Measurements from ENCODE around the gene DEFB129.
A peak's percentile ranks its signal among the peaks of the same experiment; 100 is the strongest.
"Not testable (repeated sequence)": the region's sequence is repeated elsewhere in the genome, so short reads cannot be mapped to it uniquely, and the experiment has no call there.

DEFB129 gene

DNA sequence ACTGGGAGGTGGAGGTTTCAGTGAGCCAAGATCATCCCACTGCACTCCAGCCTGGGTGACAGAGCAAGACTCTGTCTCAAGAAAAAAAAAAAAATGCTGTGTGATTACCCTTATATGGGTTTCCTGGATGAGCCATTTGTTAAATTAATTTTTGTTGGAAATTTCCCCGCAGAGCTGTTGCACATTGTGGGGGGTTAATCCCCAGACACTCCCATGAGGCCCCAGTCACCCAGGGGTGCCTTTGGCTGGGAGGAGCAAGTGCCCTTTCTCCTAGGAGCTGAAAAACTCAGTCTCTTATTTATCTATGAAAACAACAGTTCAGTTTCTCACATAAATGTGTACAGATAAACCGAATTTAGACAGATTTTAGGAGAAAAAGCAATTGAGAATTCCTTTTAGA, 25.7 kb downstream of the DEFB129 start:
- no peak for DNase-seq (ENCODE audit: low read depth in 1 of 2, low spot score in 1 of 2)
- H3K27ac ChIP-seq (replicated peaks): no peak overlapping the region

GRCh38 chr20:253447-253846, 26.4 kb downstream of the DEFB129 start:
- not testable (repeated sequence) for H3K4me3 ChIP-seq (replicated peaks; ENCODE audit: insufficient read depth, low read length); H3K27me3 ChIP-seq (ENCODE audit: insufficient read depth, poor library complexity, severe bottlenecking); H3K27ac ChIP-seq (replicated peaks); DNase-seq (ENCODE audit: low read depth in 1 of 2, low spot score in 1 of 2)

More for the DNA sequence above, 25.7 kb downstream of the DEFB129 start:
- TF ChIP-seq CTCF (IDR thresholded peaks at IDR 0.05; ENCODE audit: insufficient read depth, low read length): no peak
- TF ChIP-seq, protein P1, sequence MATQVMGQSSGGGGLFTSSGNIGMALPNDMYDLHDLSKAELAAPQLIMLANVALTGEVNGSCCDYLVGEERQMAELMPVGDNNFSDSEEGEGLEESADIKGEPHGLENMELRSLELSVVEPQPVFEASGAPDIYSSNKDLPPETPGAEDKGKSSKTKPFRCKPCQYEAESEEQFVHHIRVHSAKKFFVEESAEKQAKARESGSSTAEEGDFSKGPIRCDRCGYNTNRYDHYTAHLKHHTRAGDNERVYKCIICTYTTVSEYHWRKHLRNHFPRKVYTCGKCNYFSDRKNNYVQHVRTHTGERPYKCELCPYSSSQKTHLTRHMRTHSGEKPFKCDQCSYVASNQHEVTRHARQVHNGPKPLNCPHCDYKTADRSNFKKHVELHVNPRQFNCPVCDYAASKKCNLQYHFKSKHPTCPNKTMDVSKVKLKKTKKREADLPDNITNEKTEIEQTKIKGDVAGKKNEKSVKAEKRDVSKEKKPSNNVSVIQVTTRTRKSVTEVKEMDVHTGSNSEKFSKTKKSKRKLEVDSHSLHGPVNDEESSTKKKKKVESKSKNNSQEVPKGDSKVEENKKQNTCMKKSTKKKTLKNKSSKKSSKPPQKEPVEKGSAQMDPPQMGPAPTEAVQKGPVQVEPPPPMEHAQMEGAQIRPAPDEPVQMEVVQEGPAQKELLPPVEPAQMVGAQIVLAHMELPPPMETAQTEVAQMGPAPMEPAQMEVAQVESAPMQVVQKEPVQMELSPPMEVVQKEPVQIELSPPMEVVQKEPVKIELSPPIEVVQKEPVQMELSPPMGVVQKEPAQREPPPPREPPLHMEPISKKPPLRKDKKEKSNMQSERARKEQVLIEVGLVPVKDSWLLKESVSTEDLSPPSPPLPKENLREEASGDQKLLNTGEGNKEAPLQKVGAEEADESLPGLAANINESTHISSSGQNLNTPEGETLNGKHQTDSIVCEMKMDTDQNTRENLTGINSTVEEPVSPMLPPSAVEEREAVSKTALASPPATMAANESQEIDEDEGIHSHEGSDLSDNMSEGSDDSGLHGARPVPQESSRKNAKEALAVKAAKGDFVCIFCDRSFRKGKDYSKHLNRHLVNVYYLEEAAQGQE (IDR thresholded peaks at IDR 0.05; ENCODE audit: insufficient replicate concordance, low read depth): no peak
- no peak for TF ChIP-seq GABPA (IDR thresholded peaks at IDR 0.05; ENCODE audit: low read depth)
- no peak for TF ChIP-seq SPI1 (IDR thresholded peaks at IDR 0.05; ENCODE audit: borderline replicate concordance, low read depth)
- TF ChIP-seq POLR2AphosphoS5 (IDR thresholded peaks at IDR 0.05; ENCODE audit: low read depth): no peak
- Histone ChIP-seq H3K4me3 (replicated peaks; ENCODE audit: insufficient read depth, low read length) (no peak overlapping the region), H3K27me3 (ENCODE audit: insufficient read depth, poor library complexity, severe bottlenecking) (no peaks in the 10 kb centered on the region)

GRCh38 chr20:257419-257818, 30.4 kb downstream of the DEFB129 start, which contains the start of gene DEFB132:
Gene DEFB132 (plus strand): TSS chr20:257724. CDS start chr20:257779, 55 bp downstream.
- TF ChIP-seq CTCF (IDR thresholded peaks at IDR 0.05; ENCODE audit: insufficient read depth, low read length) (no peak), GABPA (IDR thresholded peaks at IDR 0.05; ENCODE audit: low read depth) (no peak), POLR2AphosphoS5 (IDR thresholded peaks at IDR 0.05; ENCODE audit: low read depth) (no peak), SPI1 (IDR thresholded peaks at IDR 0.05; ENCODE audit: borderline replicate concordance, low read depth) (no peak)
- TF ChIP-seq, protein P1 (IDR thresholded peaks at IDR 0.05; ENCODE audit: insufficient replicate concordance, low read depth): no peak
- H3K27me3 ChIP-seq (ENCODE audit: insufficient read depth, poor library complexity, severe bottlenecking): no peaks in the 10 kb centered on the region
- DNase-seq (ENCODE audit: low read depth in 1 of 2, low spot score in 1 of 2): no peak
- no peak within 1 kb of the TSS for H3K4me3 ChIP-seq (replicated peaks; ENCODE audit: insufficient read depth, low read length)
- H3K27ac ChIP-seq (replicated peaks): no peak within 1 kb of the TSS

DNA sequence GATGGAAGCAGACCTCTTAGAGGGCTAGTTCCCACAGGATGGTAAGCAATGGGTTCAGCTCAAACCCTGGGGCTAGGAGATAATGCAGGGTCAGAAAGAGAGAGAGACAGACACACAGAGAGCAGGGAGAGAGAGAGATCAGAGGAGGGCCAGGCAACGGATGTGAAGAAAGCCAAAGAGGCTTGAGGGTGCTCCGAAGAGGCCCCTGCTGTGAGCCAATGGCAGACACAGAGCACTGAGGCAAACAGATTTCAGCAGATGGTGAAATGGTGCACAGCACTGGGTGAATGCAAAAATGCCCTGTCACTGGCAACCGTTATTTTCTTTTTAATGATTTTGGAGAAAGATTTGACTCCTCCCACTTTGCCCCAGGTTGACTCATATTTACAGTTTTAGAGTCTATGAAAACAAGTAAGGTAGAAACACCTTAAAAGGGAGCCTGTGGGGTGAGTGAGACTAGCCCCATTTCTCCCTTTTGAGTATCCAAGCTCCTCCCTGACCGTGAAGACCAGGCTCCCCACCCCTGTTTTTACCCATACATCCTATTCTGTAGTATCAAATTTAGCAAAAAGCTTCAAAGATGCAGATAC, 31.3 kb downstream of the DEFB129 start:
- TF ChIP-seq CTCF (IDR thresholded peaks at IDR 0.05; ENCODE audit: insufficient read depth, low read length) (no peak), SPI1 (IDR thresholded peaks at IDR 0.05; ENCODE audit: borderline replicate concordance, low read depth) (no peak), POLR2AphosphoS5 (IDR thresholded peaks at IDR 0.05; ENCODE audit: low read depth) (no peak), GABPA (IDR thresholded peaks at IDR 0.05; ENCODE audit: low read depth) (no peak)
- TF ChIP-seq, protein P1 (IDR thresholded peaks at IDR 0.05; ENCODE audit: insufficient replicate concordance, low read depth): no peak
- Histone ChIP-seq H3K27ac (replicated peaks) (no peak overlapping the region; the same call in 1 of the 2 replicates), H3K27me3 (ENCODE audit: insufficient read depth, poor library complexity, severe bottlenecking) (no peaks in the 10 kb centered on the region), H3K4me3 (replicated peaks; ENCODE audit: insufficient read depth, low read length) (no peak overlapping the region)
- peak in 1 of 2 experiments; percentile 45 for DNase-seq (ENCODE audit: low read depth in 1 of 2, low spot score in 1 of 2)

Measured in HL-60 (cell line).